GM20431 (cell line): ENCODE measurements around the gene DENND11.

Experiments used
- in situ Hi-C: fragments of 300-500 bp; cut with MseI, MboI; formaldehyde crosslinking; loops from one replicate; pipeline ENCODE4 v1.15.0; 2020; ENCODE audit warnings: low sequenced_read_pairs; ENCODE audit not compliant: unreplicated experiment

DENND11 gene

GRCh38 chr7:141686670-141687069 is 15.3 kb downstream of the DENND11 start:
- in situ Hi-C loops, result no loop called here

GRCh38 chr7:141686074-141686473 is 15.9 kb downstream of the DENND11 start:
- in situ Hi-C loops, result no loop called here

DNA sequence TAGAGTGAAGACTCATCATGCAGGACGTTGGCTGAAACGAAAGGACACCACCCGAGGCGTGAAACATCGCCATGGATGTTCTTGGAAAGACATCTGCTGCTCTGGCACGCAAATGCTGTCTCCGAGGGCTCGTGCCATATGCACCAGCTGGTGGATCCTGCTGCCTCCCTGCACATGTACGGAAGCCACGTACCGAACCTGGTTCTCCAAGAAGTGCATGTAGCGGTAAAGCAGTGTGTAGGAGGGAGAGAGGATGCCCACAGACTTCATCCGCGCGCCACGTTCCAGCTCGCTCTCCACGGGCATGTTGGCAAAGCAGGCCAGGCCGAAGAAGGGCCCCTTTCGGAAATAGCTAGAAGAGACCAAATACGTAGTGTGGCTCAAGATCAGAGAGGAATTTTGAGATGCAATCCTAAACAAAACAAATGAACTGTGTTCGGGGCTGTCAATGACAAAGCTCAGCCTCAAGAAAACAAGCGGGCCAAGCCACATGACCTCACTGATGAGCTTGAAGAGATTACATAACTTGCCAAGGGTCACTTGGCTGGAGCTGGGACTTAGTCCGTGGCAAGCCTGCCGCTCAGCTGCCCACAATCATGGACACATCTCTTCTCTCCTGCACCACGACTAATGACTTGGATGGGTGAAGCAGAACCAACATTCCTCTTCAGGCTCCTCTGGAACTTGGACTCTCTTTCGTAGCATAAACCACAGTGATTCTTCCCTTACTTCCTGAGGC is 16.5 kb downstream of the DENND11 start:
- in situ Hi-C loops, result no loop called here

GRCh38 chr7:141679014-141679413 is 23.0 kb downstream of the DENND11 start:
- in situ Hi-C loops, result no loop called here

- in situ Hi-C loops, result no loop called here
Measured at GRCh38 chr7:141676618-141677017, 25.3 kb downstream of the DENND11 start.

- in situ Hi-C loops, result no loop called here
Measured at GRCh38 chr7:141675436-141676215, 26.3 kb downstream of the DENND11 start.

- in situ Hi-C loops, result no loop called here
Measured at GRCh38 chr7:141674702-141675101, 27.3 kb downstream of the DENND11 start.

DNA sequence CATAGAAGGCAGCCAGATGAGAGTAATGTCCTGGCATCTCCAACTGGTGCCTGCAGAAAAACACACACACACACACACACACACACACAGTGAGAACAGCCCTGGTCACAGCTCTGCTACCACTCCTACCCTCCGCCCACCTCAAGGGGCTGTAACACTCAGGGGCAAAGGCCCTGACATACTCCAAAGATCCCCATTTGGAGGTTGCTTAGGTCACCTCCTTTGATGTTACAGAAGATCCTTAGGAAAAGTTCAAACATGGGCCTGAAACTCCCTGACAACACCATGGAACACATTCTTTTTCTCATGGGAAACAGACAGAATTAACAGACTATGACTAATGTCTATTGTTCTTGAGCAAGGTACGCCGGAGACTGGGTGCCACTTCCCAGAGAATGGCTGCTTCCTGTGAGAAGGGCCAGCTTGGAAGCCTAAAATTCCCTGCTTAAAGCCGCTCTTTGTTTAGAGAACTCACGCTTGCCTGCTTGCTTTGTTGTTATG is 27.7 kb downstream of the DENND11 start:
- in situ Hi-C loops, result no loop called here

- in situ Hi-C loops, result no loop called here
Measured at GRCh38 chr7:141673346-141673745, 28.6 kb downstream of the DENND11 start.

- in situ Hi-C loops, result no loop called here
Measured at GRCh38 chr7:141671705-141672496, 30.1 kb downstream of the DENND11 start.

DNA sequence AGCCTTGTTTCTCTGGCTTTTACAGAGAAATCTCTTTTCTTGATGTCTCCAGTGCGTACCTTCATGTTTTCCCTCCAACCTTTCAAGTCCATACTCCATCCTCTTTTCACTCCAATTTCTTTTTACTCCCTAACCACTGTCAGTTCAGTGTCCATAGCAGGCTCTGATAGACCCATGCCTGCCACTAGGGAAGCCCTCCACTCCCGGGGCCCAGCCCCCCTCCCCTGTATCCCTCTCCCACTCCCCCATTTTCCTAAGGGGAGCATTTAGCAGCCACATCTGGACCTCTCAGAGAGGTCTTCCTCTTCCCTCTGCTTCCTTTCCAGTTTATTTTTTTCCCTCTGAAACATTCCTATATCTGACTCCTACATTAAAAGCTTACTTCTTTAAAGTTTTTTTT is 33.1 kb downstream of the DENND11 start:
- in situ Hi-C loops, result no loop called here

DNA sequence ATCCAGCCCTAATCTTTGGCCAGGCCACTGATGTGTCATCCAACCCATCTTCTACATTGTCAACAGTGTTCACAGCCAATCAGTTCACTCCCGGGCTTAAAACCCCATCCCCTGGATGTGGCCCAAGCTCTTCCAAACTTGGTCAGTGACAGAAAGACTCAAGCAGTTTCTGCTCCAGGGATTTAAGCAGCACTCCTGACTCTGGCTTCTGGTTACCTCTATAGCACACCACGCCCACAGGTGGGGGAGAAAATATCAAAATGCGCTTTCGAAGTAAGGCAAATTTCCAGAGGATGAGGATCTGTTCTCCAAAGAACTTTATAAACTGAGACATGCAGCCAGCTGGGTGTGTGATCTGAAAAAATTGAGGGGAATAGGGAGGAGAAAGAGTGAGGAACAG is 35.9 kb downstream of the DENND11 start:
- in situ Hi-C loops, result no loop called here

DNA sequence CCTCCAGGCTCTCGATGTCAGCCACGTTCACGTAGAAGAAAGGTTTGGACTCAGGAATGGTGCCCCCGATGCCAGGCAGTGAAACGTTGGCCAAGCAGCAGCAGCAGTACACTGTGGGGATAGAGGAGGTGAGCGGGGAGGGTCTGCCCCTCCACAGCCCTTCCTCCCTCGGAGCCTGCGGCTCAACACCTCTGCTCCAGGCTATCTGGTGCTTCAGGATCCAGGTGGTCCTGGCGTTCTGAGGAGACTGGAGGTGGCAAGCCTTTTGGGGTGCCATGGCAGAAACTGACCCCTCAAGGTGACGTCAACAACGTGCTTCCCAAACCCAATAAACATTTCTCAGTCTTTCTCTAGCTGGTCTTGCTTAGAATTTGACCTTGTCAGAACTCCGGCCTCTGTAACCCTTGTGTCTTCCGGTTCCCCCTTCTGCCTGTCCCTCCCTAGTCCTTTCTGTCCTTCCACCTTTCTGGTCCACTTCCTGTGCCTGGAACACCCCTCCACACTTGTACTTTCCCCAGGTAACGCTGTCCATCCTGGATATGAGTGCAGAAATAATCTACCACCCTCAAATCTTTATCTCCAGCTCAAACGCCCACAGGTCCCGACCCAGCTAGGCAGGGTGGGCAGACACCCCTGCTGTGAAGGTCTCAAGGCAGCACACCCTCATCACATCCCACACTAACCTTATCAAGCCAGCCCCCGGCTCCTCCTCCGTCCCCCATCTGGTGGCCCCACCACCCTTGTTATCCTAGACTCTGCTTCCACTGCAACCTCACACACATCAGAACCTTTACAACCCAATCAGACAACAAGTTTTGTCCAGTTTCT is 36.5 kb downstream of the DENND11 start:
- in situ Hi-C loops, result no loop called here

DNA sequence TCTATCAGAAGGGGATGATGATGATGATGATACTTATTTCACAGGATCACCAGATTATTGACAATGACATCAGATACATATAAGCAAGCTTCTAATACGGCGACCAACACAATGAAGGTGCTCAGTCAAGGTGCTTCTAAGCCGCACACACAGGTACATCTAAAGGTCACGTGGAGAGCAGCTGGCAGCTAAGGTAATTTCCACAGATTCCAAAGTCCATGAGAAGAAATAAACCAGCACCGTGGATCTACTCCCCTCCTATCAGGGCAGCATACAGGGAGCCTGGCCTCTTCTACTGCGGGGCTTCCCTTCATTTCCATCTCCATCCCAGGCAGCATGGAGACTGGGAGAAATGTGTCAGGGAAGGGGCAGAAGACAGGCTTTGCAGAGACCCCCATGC is 37.5 kb downstream of the DENND11 start:
- in situ Hi-C loops, result no loop called here

DNA sequence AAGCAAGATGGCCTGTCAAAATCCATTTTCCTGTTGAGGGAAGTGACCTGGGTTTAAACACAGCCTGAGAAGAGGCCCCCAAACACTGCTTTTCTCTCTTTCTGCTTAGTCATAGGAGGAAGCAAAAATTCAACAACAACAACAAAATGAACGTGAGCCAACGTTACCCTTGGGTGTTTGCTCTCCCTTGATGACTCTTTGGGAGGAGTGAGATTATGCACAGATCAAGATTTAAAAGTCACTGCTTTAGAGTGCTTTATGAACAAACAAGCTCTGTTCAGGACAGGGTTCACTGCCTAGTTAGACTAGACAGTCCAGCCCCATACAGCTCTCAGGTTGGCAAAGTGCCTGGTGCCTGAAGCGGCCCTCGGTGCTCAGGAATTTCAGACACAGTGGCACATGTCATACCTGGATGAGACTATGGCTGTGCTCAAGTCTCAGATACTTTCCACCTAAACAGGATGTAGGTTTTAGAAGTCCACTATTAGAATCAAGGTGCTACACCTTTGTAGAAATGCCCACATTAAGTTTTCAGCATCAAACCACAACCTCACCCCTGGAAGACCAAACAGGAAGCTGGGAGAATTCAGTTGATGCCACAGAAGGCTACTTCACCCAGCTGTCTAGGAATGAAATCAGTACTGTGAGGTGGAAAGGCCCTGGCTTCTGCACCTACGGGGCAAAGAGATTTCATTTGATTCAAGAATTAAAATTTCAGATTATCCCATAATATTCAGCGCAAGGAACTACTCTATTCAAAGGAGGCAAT is 38.7 kb downstream of the DENND11 start:
- in situ Hi-C loops, result no loop called here

DNA sequence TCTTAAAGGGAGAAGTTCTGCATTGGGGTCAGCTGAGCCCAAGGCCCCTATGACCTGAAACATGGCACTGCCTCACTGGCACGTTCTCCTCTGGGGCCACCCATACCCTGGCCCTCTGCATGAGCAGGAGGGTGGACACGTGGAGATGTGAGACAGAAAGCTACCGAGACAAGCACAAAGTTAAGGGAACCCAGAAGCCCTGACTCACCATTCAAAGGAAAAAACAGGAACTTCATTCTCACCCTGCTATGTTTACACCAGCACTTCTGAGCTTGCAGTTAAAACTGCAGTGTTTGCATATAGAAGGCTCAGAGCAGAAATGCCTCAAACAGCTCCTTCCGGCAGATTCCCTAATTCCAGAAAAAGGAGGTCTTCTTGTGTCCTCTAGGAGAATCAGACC is 41.7 kb downstream of the DENND11 start:
- in situ Hi-C loops, result no loop called here

DNA sequence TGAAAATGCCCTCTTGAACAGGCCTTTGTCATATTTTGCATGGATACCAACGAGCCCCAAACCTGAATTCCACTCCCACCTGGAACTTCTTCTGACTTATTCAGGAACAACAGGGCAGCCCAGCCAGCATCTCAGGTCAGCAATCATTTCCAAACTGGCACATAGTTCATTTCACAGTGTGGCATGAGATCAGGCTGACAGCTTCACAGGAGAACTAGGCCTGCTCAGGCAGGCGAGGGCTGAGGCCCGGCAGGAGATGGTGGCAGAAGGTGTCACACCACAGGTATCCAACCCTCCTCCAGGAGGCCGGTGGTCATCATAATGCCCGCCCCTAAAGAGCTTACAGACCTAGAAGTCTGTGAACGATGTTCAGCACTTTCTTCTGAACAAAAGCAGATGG is 42.5 kb downstream of the DENND11 start:
- in situ Hi-C loops, result no loop called here

DNA sequence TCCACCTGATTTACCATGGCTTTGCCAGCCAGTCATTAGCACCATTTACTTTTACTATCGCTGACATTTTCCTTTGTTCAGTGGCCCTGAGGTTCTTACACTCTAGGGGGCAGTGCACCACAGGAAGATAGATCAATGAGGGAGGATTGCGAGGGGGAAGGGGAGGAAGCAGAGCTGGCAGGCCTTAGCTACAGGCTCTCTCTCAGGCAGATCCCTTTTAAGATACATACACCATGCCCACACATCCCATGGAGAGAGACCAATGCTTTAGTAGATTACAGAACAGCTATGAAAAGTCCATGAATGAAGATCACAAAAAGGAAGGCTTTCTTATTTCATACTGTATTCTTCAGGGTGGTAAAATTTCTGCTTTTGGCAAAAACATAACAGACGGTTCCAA is 47.4 kb downstream of the DENND11 start:
- in situ Hi-C loops, result no loop called here

DNA sequence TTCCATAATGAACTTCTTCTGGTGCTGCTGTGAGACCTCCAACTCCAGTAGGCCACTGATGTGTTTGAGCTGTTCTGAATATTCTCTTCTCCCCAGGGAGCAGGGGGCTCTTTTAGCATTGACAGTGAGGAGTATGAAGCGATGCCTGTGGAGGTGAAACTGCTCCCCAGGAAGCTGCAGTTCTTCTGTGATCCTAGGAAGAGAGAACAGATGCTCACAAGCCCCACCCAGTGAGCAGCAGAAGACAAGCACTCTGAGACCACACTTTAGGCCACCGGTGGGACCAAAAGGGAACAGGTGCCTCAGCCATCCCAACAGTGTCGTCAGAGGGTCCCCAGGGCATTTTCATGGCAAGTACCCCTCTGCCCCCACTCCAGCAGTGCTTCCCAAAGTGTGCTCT is 49.3 kb downstream of the DENND11 start:
- in situ Hi-C loops, result no loop called here
